ENCODE data around the gene FCHSD2. TPM values are rescaled to one million over a fixed set of nuclear protein-coding genes. Genes with fewer than 3 reads are reported as not detected.

Gene FCHSD2
- total RNA-seq, 1 experiment from 2014 or later = 22.6 TPM

- H3K27ac ChIP-seq = peak overlapping the region; percentile 74
- no peaks in the 10 kb centered on the region for H3K36me3 ChIP-seq (ENCODE audit: low read depth)
- H3K9me3 ChIP-seq (ENCODE audit: insufficient read depth, low read depth) = no peaks in the 10 kb centered on the region
- peak overlapping the region; percentile 96 for H3K4me2 ChIP-seq
- H4K20me1 ChIP-seq (ENCODE audit: insufficient read depth) = no peaks in the 10 kb centered on the region
- TSS peak; percentile 58 for BruUV-seq (replicated peaks)
- ChIA-PET POLR2A (ENCODE audit: unreplicated experiment) (no interaction called here), CTCF (interaction anchor here (1.0 kb wide), 1 partner anchor 93 kb away, joined by 6 read pairs; no protein-coding TSS in a partner anchor)
- H3K4me1 ChIP-seq (replicated peaks; ENCODE audit: insufficient read depth) = peaks cover 39% of the 10 kb centered on the region
- H3K4me3 ChIP-seq = peak overlapping the region; percentile 85
- H2AFZ ChIP-seq = peak overlapping the region; percentile 93
- intact Hi-C loops (cut with micrococcal nuclease; ENCODE audit: unreplicated experiment) = loop anchor here (10.0 kb wide), 1 partner anchor 230 kb away; no protein-coding TSS in a partner anchor
- TF ChIP-seq CTCF (conservative IDR thresholded peaks at IDR 0.05) (no peak), EZH2 (IDR thresholded peaks at IDR 0.05; ENCODE audit: low read depth) (no peak)
- peaks cover 27% of the 10 kb centered on the region for H3K79me2 ChIP-seq (ENCODE audit: low read depth)
- no peaks in the 10 kb centered on the region for H3K9me2 ChIP-seq (ENCODE audit: insufficient read depth)
- H3K27me3 ChIP-seq (ENCODE audit: insufficient read depth, low read depth) = no peaks in the 10 kb centered on the region
- DNase-seq = peak; percentile 67 to 77
- peaks cover 26% of the 10 kb centered on the region for H3F3A ChIP-seq (ENCODE audit: insufficient read depth, low read depth)
Observed at GRCh38 chr11:72815110-72815618, 327.0 kb downstream of the FCHSD2 start.

GRCh38 chr11:72814286-72815109 lies 327.6 kb downstream of the FCHSD2 start, which contains the start of gene ATG16L2:
Gene ATG16L2 (plus strand): TSS chr11:72814411. CDS start chr11:72814446, 35 bp downstream.
- Histone ChIP-seq H3F3A (ENCODE audit: insufficient read depth, low read depth) (peaks cover 26% of the 10 kb centered on the region), H3K27me3 (ENCODE audit: insufficient read depth, low read depth) (no peaks in the 10 kb centered on the region), H3K4me3 (peak within 1 kb of the TSS; percentile 85), H3K79me2 (ENCODE audit: low read depth) (peaks cover 27% of the 10 kb centered on the region), H3K4me1 (replicated peaks; ENCODE audit: insufficient read depth) (peaks cover 39% of the 10 kb centered on the region), H4K20me1 (ENCODE audit: insufficient read depth) (no peaks in the 10 kb centered on the region), H3K9me2 (ENCODE audit: insufficient read depth) (no peaks in the 10 kb centered on the region), H2AFZ (peak within 1 kb of the TSS; percentile 93), H3K9me3 (ENCODE audit: insufficient read depth, low read depth) (no peaks in the 10 kb centered on the region), H3K27ac (peak within 1 kb of the TSS; percentile 74), H3K4me2 (peak within 1 kb of the TSS; percentile 96), H3K36me3 (ENCODE audit: low read depth) (no peaks in the 10 kb centered on the region)
- DNase-seq = peak; percentile 76 to 93
- POLR2A ChIA-PET (ENCODE audit: unreplicated experiment) = no interaction called here
- CTCF ChIA-PET = interaction anchor here (0.6 to 1.0 kb wide), 2 partner anchors 92 to 350 kb away, joined by 4 to 6 read pairs; no protein-coding TSS in a partner anchor
- BruUV-seq (replicated peaks) = no TSS peak
- intact Hi-C loops (cut with micrococcal nuclease; ENCODE audit: unreplicated experiment) = loop anchor here (1.0 to 10.0 kb wide), 2 partner anchors 62 to 230 kb away; partner anchors contain the start of gene ARAP1
- no peak; the same call in 1 of the 2 replicates for TF ChIP-seq CTCF (conservative IDR thresholded peaks at IDR 0.05)
- no peak for TF ChIP-seq EZH2 (IDR thresholded peaks at IDR 0.05; ENCODE audit: low read depth)

- TF ChIP-seq EZH2 (IDR thresholded peaks at IDR 0.05; ENCODE audit: low read depth) (no peak), CTCF (conservative IDR thresholded peaks at IDR 0.05) (no peak)
Observed at GRCh38 chr11:72813740-72814285, 328.3 kb downstream of the FCHSD2 start.

More at GRCh38 chr11:72813740-72814285, 328.3 kb downstream of the FCHSD2 start:
- POLR2A ChIA-PET (ENCODE audit: unreplicated experiment) = interaction anchor here (0.6 kb wide), 2 partner anchors 14 to 55 kb away, joined by 4 to 8 read pairs; no protein-coding TSS in a partner anchor
- peak overlapping the region; percentile 74 for H3K27ac ChIP-seq
- H3K27me3 ChIP-seq (ENCODE audit: insufficient read depth, low read depth) = no peaks in the 10 kb centered on the region
- intact Hi-C loops (cut with micrococcal nuclease; ENCODE audit: unreplicated experiment) = loop anchor here (1.0 to 10.0 kb wide), 3 partner anchors 62 to 229 kb away; partner anchors contain the start of gene ARAP1
- H3K4me2 ChIP-seq = peak overlapping the region; percentile 96
- H4K20me1 ChIP-seq (ENCODE audit: insufficient read depth) = no peaks in the 10 kb centered on the region
- no peaks in the 10 kb centered on the region for H3K9me2 ChIP-seq (ENCODE audit: insufficient read depth)
- peak overlapping the region; percentile 85 for H3K4me3 ChIP-seq
- H3K9me3 ChIP-seq (ENCODE audit: insufficient read depth, low read depth) = no peaks in the 10 kb centered on the region
- H3K4me1 ChIP-seq (replicated peaks; ENCODE audit: insufficient read depth) = peaks cover 39% of the 10 kb centered on the region
- CTCF ChIA-PET = interaction anchor here (0.6 to 1.6 kb wide), 5 partner anchors 19 to 351 kb away, joined by 4 to 7 read pairs (median 4); partner anchors contain the start of gene STARD10
- peaks cover 26% of the 10 kb centered on the region for H3F3A ChIP-seq (ENCODE audit: insufficient read depth, low read depth)
- H3K36me3 ChIP-seq (ENCODE audit: low read depth) = no peaks in the 10 kb centered on the region
- no TSS peak for BruUV-seq (replicated peaks)
- H2AFZ ChIP-seq = peak overlapping the region; percentile 93
- H3K79me2 ChIP-seq (ENCODE audit: low read depth) = peaks cover 27% of the 10 kb centered on the region
- peak in 1 of 2 experiments; percentile 64 for DNase-seq

Data from PC-9 (cell line).